T-helper 2 cell (primary cell): ENCODE results near the gene TSNAX.

Source experiments
- DNase-seq, 5 experiments: peaks; one replicate each; pipeline versions ENCODE4 v3.0.0 to v3.0.0-alpha.2; 2012 to 2022

Gene TSNAX

GRCh38 chr1:231603598-231604275 lies 75.3 kb downstream of the TSNAX start:
- DNase-seq: peak in 2 of 5 experiments; percentile 38 to 79

GRCh38 chr1:231604276-231604621 lies 75.8 kb downstream of the TSNAX start:
- no peak for DNase-seq

- no peak for DNase-seq
These were observed 77.0 kb downstream of the TSNAX start for GRCh38 chr1:231605149-231606100.

GRCh38 chr1:231606712-231607111 lies 78.2 kb downstream of the TSNAX start:
- no peak for DNase-seq

GRCh38 chr1:231610388-231610787 lies 81.9 kb downstream of the TSNAX start:
- no peak for DNase-seq

- DNase-seq: no peak
These were observed 82.6 kb downstream of the TSNAX start for GRCh38 chr1:231611111-231611510.

- DNase-seq: no peak
These were observed 83.4 kb downstream of the TSNAX start for GRCh38 chr1:231611851-231612250.

- DNase-seq: peak in 3 of 5 experiments; percentile 8 to 89 (median 48)
These were observed 84.1 kb downstream of the TSNAX start for GRCh38 chr1:231612393-231613089.

- DNase-seq: peak in 1 of 5 experiments; percentile 19
These were observed 85.2 kb downstream of the TSNAX start for GRCh38 chr1:231613419-231614349.
